Mesothelial cell of epicardium (in vitro differentiated cells): ENCODE data around the gene OBP2A. TPM values are rescaled to one million over a fixed set of nuclear protein-coding genes. Genes with fewer than 3 reads are reported as not detected.
A peak's percentile ranks its signal among the peaks of the same experiment; 100 is the strongest.

Source experiments
- DNase-seq, 2 experiments: peaks; one replicate each; pipeline ENCODE4 v3.0.0; 2021; ENCODE audit warnings: low spot score in 2 of 2; ENCODE audit not compliant: unreplicated experiment in 2 of 2
- H3K27ac Mint-ChIP-seq: 2 replicates; pipeline ENCODE4 v1.8.0; 2021; ENCODE audit warnings: mixed read lengths
- H3K27me3 Mint-ChIP-seq: 2 replicates; pipeline ENCODE4 v1.8.0; 2021; ENCODE audit warnings: low read depth, mixed read lengths
- H3K36me3 Mint-ChIP-seq: 2 replicates; pipeline ENCODE4 v1.8.0; 2021; ENCODE audit warnings: mixed read lengths
- H3K4me1 Mint-ChIP-seq: 2 replicates; pipeline ENCODE4 v1.8.0; 2021; ENCODE audit warnings: mixed read lengths
- H3K4me3 Mint-ChIP-seq: 2 replicates; pipeline ENCODE4 v1.8.0; 2021; ENCODE audit warnings: mild to moderate bottlenecking, moderate library complexity, mixed read lengths
- H3K9me3 Mint-ChIP-seq: 2 replicates; pipeline ENCODE4 v1.8.0; 2021; ENCODE audit warnings: mixed read lengths
- CTCF ChIP-seq: fragments of 200-600 bp; sonication (generic); IDR thresholded peaks from one replicate; pipeline ENCODE4 v1.5.0; 2021; ENCODE audit warnings: antibody characterized with exemption; ENCODE audit not compliant: unreplicated experiment
- total RNA-seq: library from RNA; stranded (reverse); gene quantifications from 3 replicates; pipeline ENCODE4 v1.2.1, GENCODE V29; 2021

The OBP2A gene
- total RNA-seq, 1 donor from 2014 or later = not detected

GRCh38 chr9:135520916-135521607, 24.9 kb upstream of the OBP2A start, which contains the start of gene LCN1:
LCN1 (plus strand) TSS chr9:135521440; CDS start chr9:135521498, 58 bp downstream.
- Mint-ChIP-seq H3K9me3 (peaks cover 9% of the 10 kb centered on the region), H3K4me1 (peaks cover 5% of the 10 kb centered on the region), H3K27ac (no peak within 1 kb of the TSS), H3K4me3 (no peak within 1 kb of the TSS), H3K36me3 (no peaks in the 10 kb centered on the region), H3K27me3 (peaks cover 1% of the 10 kb centered on the region)
- no peak for TF ChIP-seq CTCF
- DNase-seq = peak in 1 of 2 experiments; percentile 29

- Mint-ChIP-seq H3K4me3 (no peak overlapping the region), H3K27ac (no peak overlapping the region), H3K27me3 (peaks cover 1% of the 10 kb centered on the region), H3K4me1 (peaks cover 5% of the 10 kb centered on the region), H3K9me3 (peaks cover 9% of the 10 kb centered on the region), H3K36me3 (no peaks in the 10 kb centered on the region)
- TF ChIP-seq CTCF = no peak
- DNase-seq = peak in 1 of 2 experiments; percentile 16
These were observed 24.3 kb upstream of the OBP2A start for GRCh38 chr9:135521608-135522095.

GRCh38 chr9:135522137-135522877, 23.6 kb upstream of the OBP2A start:
- Mint-ChIP-seq H3K27me3 (peaks cover 1% of the 10 kb centered on the region), H3K27ac (no peak overlapping the region), H3K36me3 (no peaks in the 10 kb centered on the region), H3K9me3 (peaks cover 9% of the 10 kb centered on the region), H3K4me1 (peaks cover 5% of the 10 kb centered on the region), H3K4me3 (no peak overlapping the region)
- no peak for TF ChIP-seq CTCF
- DNase-seq = peak in 1 of 2 experiments; percentile 38

GRCh38 chr9:135522931-135523330, 23.0 kb upstream of the OBP2A start:
- H3K9me3 Mint-ChIP-seq = peaks cover 9% of the 10 kb centered on the region
- no peaks in the 10 kb centered on the region for H3K36me3 Mint-ChIP-seq
- H3K4me1 Mint-ChIP-seq = peaks cover 5% of the 10 kb centered on the region
- DNase-seq = peak in 1 of 2 experiments; percentile 33
- H3K27me3 Mint-ChIP-seq = peaks cover 1% of the 10 kb centered on the region
- no peak overlapping the region for H3K27ac Mint-ChIP-seq
- no peak overlapping the region for H3K4me3 Mint-ChIP-seq
- TF ChIP-seq CTCF = no peak

- Mint-ChIP-seq H3K9me3 (peaks cover 9% of the 10 kb centered on the region), H3K4me1 (peaks cover 5% of the 10 kb centered on the region), H3K36me3 (no peaks in the 10 kb centered on the region), H3K27ac (no peak overlapping the region), H3K4me3 (no peak overlapping the region), H3K27me3 (no peaks in the 10 kb centered on the region)
- peak in 1 of 2 experiments; percentile 33 for DNase-seq
- TF ChIP-seq CTCF = no peak
These were observed 22.3 kb upstream of the OBP2A start for GRCh38 chr9:135523521-135524129.
